Ishikawa (cell line): ENCODE results near the gene TAF3.

Experiments used
- CEBPB ChIP-seq: IDR thresholded peaks from 2 replicates; pipeline ENCODE4 v1.6.1; 2012
- CREB1 ChIP-seq: IDR thresholded peaks from 2 replicates; pipeline ENCODE4 v1.6.1; 2012; ENCODE audit warnings: low read depth
- EGR1 ChIP-seq: IDR thresholded peaks from 2 replicates; pipeline ENCODE4 v1.6.1; 2012
- EP300 ChIP-seq: IDR thresholded peaks from 2 replicates; pipeline ENCODE4 v1.6.1; 2012; ENCODE audit warnings: borderline replicate concordance
- FOXM1 ChIP-seq: IDR thresholded peaks from 2 replicates; pipeline ENCODE4 v1.6.1; 2012; ENCODE audit warnings: low read depth, borderline replicate concordance
- MAX ChIP-seq: IDR thresholded peaks from 2 replicates; pipeline ENCODE4 v1.6.1; 2012
- NFIC ChIP-seq: IDR thresholded peaks from 2 replicates; pipeline ENCODE4 v1.6.1; 2012
- RAD21 ChIP-seq: IDR thresholded peaks from 2 replicates; pipeline ENCODE4 v1.6.1; 2012; ENCODE audit warnings: low read depth
- REST ChIP-seq: IDR thresholded peaks from 2 replicates; pipeline ENCODE4 v1.6.1; 2012; ENCODE audit warnings: low read depth, mild to moderate bottlenecking
- TAF1 ChIP-seq: IDR thresholded peaks from 2 replicates; pipeline ENCODE4 v1.6.1; 2012; ENCODE audit warnings: low read depth, mild to moderate bottlenecking
- TCF12 ChIP-seq: IDR thresholded peaks from 2 replicates; pipeline ENCODE4 v1.6.1; 2012; ENCODE audit warnings: low read depth
- TEAD4 ChIP-seq: IDR thresholded peaks from 2 replicates; pipeline ENCODE4 v1.6.1; 2012
- USF1 ChIP-seq: IDR thresholded peaks from 2 replicates; pipeline ENCODE4 v1.6.1; 2012
- YY1 ChIP-seq: IDR thresholded peaks from 2 replicates; pipeline ENCODE4 v1.6.1; 2012; ENCODE audit warnings: low read depth
- ZBTB7A ChIP-seq: IDR thresholded peaks from 2 replicates; pipeline ENCODE4 v1.6.1; 2012; ENCODE audit warnings: low read depth

Gene TAF3

GRCh38 chr10:8058274-8059111, 240.2 kb downstream of the TAF3 start:
- TF ChIP-seq TEAD4 (no peak), YY1 (no peak)

GRCh38 chr10:8059191-8059936, 241.1 kb downstream of the TAF3 start:
- TF ChIP-seq TCF12 (no peak), EGR1 (no peak), NFIC (no peak), TAF1 (no peak), FOXM1 (no peak), USF1 (no peak), MAX (no peak), RAD21 (no peak), CEBPB (no peak), EP300 (no peak), ZBTB7A (no peak), REST (no peak), YY1 (no peak)

GRCh38 chr10:8060010-8060703, 241.9 kb downstream of the TAF3 start:
- TF ChIP-seq REST, result no peak
- no peak for TF ChIP-seq CEBPB
- TF ChIP-seq TCF12, result no peak
- no peak for TF ChIP-seq YY1
- TF ChIP-seq NFIC, result no peak
- TF ChIP-seq CREB1, result no peak
- no peak for TF ChIP-seq FOXM1
- no peak for TF ChIP-seq EGR1
- TF ChIP-seq RAD21, result no peak
- no peak for TF ChIP-seq MAX
- TF ChIP-seq TEAD4, result no peak
- TF ChIP-seq EP300, result no peak
- no peak for TF ChIP-seq TAF1
- no peak for TF ChIP-seq USF1

- no peak for TF ChIP-seq RAD21
- TF ChIP-seq ZBTB7A, result no peak
- TF ChIP-seq CREB1, result no peak
- no peak for TF ChIP-seq TAF1
- TF ChIP-seq EP300, result no peak
Measured at GRCh38 chr10:8060704-8061121, 242.4 kb downstream of the TAF3 start.

GRCh38 chr10:8061274-8062211, 243.2 kb downstream of the TAF3 start:
- TF ChIP-seq USF1, result no peak
- no peak for TF ChIP-seq YY1
- TF ChIP-seq MAX, result no peak
- no peak for TF ChIP-seq FOXM1
- no peak for TF ChIP-seq REST
- no peak for TF ChIP-seq TEAD4
- TF ChIP-seq EP300, result no peak
- no peak for TF ChIP-seq NFIC
- no peak for TF ChIP-seq RAD21
- no peak for TF ChIP-seq TAF1
- TF ChIP-seq CEBPB, result no peak
- TF ChIP-seq ZBTB7A, result no peak
- TF ChIP-seq EGR1, result no peak
- TF ChIP-seq CREB1, result no peak
- no peak for TF ChIP-seq TCF12
